ENCODE data around the gene MANEAL.

The MANEAL gene

GRCh38 chr1:37794372-37795339, 1.0 kb downstream of the MANEAL start (continued):
- TF ChIP-seq ZNF211 (tag by site-specific recombination; IDR thresholded peaks at IDR 0.05; ENCODE audit: low read depth) (no peak), ZNF114 (tag by site-specific recombination; IDR thresholded peaks at IDR 0.05) (no peak), EGR2 (tag by site-specific recombination; IDR thresholded peaks at IDR 0.05; ENCODE audit: low read depth) (peak; percentile 43; the same call in 1 of the 2 replicates), ELK4 (IDR thresholded peaks at IDR 0.05; ENCODE audit: borderline replicate concordance, low read depth, low read length) (no peak), ZNF623 (tag by site-specific recombination; IDR thresholded peaks at IDR 0.05) (no peak), ZNF776 (tag by site-specific recombination; IDR thresholded peaks at IDR 0.05; ENCODE audit: borderline replicate concordance) (no peak), PRDM1 (tag by site-specific recombination; IDR thresholded peaks at IDR 0.05) (no peak), ZNF530 (tag by site-specific recombination; IDR thresholded peaks at IDR 0.05; ENCODE audit: low read depth) (no peak), ZNF133 (tag by site-specific recombination; IDR thresholded peaks at IDR 0.05) (no peak), ZNF843 (tag by site-specific recombination; IDR thresholded peaks at IDR 0.05) (peak; percentile 15; the same call in 1 of the 2 replicates), KLF8 (tag by site-specific recombination; IDR thresholded peaks at IDR 0.05) (peak; percentile 47; the same call in 1 of the 2 replicates), ZNF768 (tag by site-specific recombination; IDR thresholded peaks at IDR 0.05) (no peak), ZNF202 (tag by site-specific recombination; IDR thresholded peaks at IDR 0.05; ENCODE audit: borderline replicate concordance) (no peak), ZNF510 (tag by site-specific recombination; IDR thresholded peaks at IDR 0.05; ENCODE audit: insufficient replicate concordance) (no peak), GLI2 (tag by site-specific recombination; IDR thresholded peaks at IDR 0.05; ENCODE audit: borderline replicate concordance, low read depth) (no peak), YY2 (tag by site-specific recombination; IDR thresholded peaks at IDR 0.05) (no peak), ZSCAN18 (tag by site-specific recombination; IDR thresholded peaks at IDR 0.05) (no peak), ZNF362 (tag by site-specific recombination; IDR thresholded peaks at IDR 0.05) (no peak), ZNF791 (tag by site-specific recombination; IDR thresholded peaks at IDR 0.05) (no peak), ZNF449 (tag by site-specific recombination; IDR thresholded peaks at IDR 0.05) (no peak), GLI4 (tag by site-specific recombination; IDR thresholded peaks at IDR 0.05) (no peak), ZIC2 (tag by site-specific recombination; IDR thresholded peaks at IDR 0.05) (0 out of 2 replicates have a peak, but pooled peaks have one; percentile 15), ZNF549 (tag by site-specific recombination; IDR thresholded peaks at IDR 0.05) (no peak), ZNF184 (tag by site-specific recombination; IDR thresholded peaks at IDR 0.05) (no peak)
- TF ChIP-seq, protein P1, sequence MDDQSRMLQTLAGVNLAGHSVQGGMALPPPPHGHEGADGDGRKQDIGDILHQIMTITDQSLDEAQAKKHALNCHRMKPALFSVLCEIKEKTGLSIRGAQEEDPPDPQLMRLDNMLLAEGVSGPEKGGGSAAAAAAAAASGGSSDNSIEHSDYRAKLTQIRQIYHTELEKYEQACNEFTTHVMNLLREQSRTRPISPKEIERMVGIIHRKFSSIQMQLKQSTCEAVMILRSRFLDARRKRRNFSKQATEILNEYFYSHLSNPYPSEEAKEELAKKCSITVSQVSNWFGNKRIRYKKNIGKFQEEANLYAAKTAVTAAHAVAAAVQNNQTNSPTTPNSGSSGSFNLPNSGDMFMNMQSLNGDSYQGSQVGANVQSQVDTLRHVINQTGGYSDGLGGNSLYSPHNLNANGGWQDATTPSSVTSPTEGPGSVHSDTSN (CRISPR knock-in tag; IDR thresholded peaks at IDR 0.05), result no peak
- TF ChIP-seq, protein P2, sequence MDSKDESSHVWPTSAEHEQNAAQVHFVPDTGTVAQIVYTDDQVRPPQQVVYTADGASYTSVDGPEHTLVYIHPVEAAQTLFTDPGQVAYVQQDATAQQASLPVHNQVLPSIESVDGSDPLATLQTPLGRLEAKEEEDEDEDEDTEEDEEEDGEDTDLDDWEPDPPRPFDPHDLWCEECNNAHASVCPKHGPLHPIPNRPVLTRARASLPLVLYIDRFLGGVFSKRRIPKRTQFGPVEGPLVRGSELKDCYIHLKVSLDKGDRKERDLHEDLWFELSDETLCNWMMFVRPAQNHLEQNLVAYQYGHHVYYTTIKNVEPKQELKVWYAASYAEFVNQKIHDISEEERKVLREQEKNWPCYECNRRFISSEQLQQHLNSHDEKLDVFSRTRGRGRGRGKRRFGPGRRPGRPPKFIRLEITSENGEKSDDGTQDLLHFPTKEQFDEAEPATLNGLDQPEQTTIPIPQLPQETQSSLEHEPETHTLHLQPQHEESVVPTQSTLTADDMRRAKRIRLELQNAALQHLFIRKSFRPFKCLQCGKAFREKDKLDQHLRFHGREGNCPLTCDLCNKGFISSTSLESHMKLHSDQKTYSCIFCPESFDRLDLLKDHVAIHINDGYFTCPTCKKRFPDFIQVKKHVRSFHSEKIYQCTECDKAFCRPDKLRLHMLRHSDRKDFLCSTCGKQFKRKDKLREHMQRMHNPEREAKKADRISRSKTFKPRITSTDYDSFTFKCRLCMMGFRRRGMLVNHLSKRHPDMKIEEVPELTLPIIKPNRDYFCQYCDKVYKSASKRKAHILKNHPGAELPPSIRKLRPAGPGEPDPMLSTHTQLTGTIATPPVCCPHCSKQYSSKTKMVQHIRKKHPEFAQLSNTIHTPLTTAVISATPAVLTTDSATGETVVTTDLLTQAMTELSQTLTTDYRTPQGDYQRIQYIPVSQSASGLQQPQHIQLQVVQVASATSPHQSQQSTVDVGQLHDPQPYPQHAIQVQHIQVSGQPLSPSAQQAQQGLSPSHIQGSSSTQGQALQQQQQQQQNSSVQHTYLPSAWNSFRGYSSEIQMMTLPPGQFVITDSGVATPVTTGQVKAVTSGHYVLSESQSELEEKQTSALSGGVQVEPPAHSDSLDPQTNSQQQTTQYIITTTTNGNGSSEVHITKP (tag by site-specific recombination; IDR thresholded peaks at IDR 0.05), result 0 out of 2 replicates have a peak, but pooled peaks have one; percentile 10
- TF ChIP-seq, protein P3, sequence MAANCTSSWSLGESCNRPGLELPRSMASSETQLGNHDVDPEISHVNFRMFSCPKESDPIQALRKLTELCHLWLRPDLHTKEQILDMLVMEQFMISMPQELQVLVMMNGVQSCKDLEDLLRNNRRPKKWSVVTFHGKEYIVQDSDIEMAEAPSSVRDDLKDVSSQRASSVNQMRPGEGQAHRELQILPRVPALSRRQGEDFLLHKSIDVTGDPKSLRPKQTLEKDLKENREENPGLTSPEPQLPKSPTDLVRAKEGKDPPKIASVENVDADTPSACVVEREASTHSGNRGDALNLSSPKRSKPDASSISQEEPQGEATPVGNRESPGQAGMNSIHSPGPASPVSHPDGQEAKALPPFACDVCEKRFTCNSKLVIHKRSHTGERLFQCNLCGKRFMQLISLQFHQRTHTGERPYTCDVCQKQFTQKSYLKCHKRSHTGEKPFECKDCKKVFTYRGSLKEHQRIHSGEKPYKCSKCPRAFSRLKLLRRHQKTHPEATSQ (tag by site-specific recombination; IDR thresholded peaks at IDR 0.05), result no peak
